HepG2 (cell line): ENCODE results near the gene ABHD1. TPM values are rescaled to one million over a fixed set of nuclear protein-coding genes. Genes with fewer than 3 reads are reported as not detected.
A peak's percentile ranks its signal among the peaks of the same experiment; 100 is the strongest.

Experiments
- AGO1 ChIP-seq: fragments of 200-400 bp; formaldehyde crosslinking; IDR thresholded peaks from 2 replicates; pipeline ENCODE4 v1.6.1; 2017; ENCODE audit warnings: mild to moderate bottlenecking, low read depth, low read length, moderate library complexity; ENCODE audit not compliant: poor library complexity, severe bottlenecking
- FOXP1 ChIP-seq, 2 experiments: fragments of 450-650 bp in 1 of 2; IDR thresholded peaks; 2 replicates each; pipeline ENCODE4 v1.6.1; 2017 to 2018; ENCODE audit warnings: antibody characterized with exemption in 1 of 2
- ISX ChIP-seq: sonication (generic); formaldehyde crosslinking; conservative IDR thresholded peaks from 2 replicates; pipeline ENCODE4 v1.5.0; 2020; ENCODE audit warnings: missing genetic modification reagents
- NAIF1 ChIP-seq: sonication (generic); formaldehyde crosslinking; IDR thresholded peaks from 2 replicates; pipeline ENCODE4 v1.5.0; 2020; ENCODE audit warnings: mild to moderate bottlenecking, missing genetic modification reagents, borderline replicate concordance
- REPIN1 ChIP-seq: sonication (generic); formaldehyde crosslinking; IDR thresholded peaks from 2 replicates; pipeline ENCODE4 v1.8.0; 2022; ENCODE audit warnings: missing genetic modification reagents, low read depth, mild to moderate bottlenecking, borderline replicate concordance
- RORA ChIP-seq: sonication (generic); formaldehyde crosslinking; IDR thresholded peaks from 2 replicates; pipeline ENCODE4 v1.5.0; 2020; ENCODE audit warnings: mild to moderate bottlenecking, missing genetic modification reagents, moderate library complexity
- TAF15 ChIP-seq: fragments of 200-400 bp; formaldehyde crosslinking; IDR thresholded peaks from one replicate; pipeline ENCODE4 v1.6.1; 2018; ENCODE audit warnings: mild to moderate bottlenecking, low read depth, low read length; ENCODE audit not compliant: poor library complexity, severe bottlenecking
- ZNF274 ChIP-seq: sonication (generic); formaldehyde crosslinking; IDR thresholded peaks from 2 replicates; pipeline ENCODE4 v1.5.1; 2020; ENCODE audit warnings: mild to moderate bottlenecking, missing genetic modification reagents
- ZNF383 ChIP-seq: sonication (generic); formaldehyde crosslinking; IDR thresholded peaks from 2 replicates; pipeline ENCODE4 v1.4.0; 2020; ENCODE audit warnings: missing genetic modification reagents, mild to moderate bottlenecking, borderline replicate concordance
- ZNF772 ChIP-seq: sonication (generic); formaldehyde crosslinking; IDR thresholded peaks from 2 replicates; pipeline ENCODE4 v1.5.0; 2020; ENCODE audit warnings: mild to moderate bottlenecking, missing genetic modification reagents
- polyA plus RNA-seq, 8 experiments: library from polyadenylated mRNA; depleted of rRNA in 3 of 8; stranded (reverse) in 7 of 8; unstranded in 1 of 8; fragments of >200 nt; fragmentation: Illumina TruSeq in 4 of 8; extraction: Trizol in 4 of 8; gene quantifications; 2 replicates each; pipeline versions ENCODE4 v1.2.1 to v1.2.3, GENCODE V29; 2011 to 2016; ENCODE audit warnings: low read depth in 4 of 8, missing spikeins in 1 of 8, mixed read lengths in 1 of 8; ENCODE audit not compliant: insufficient read depth in 1 of 8
- total RNA-seq, 5 experiments: library from RNA; depleted of rRNA; stranded (reverse); fragments of >200 nt; fragmentation: Illumina TruSeq; extraction: Trizol; gene quantifications; 2 replicates each; pipeline ENCODE4 v1.2.3, GENCODE V29; 2016; ENCODE audit warnings: low read depth in 1 of 5
- TF ChIP-seq, protein P1 (sequence below): fragments of 450-650 bp; IDR thresholded peaks from 2 replicates; pipeline ENCODE4 v1.6.1; 2017
- TF ChIP-seq, protein P2 (sequence below), 2 experiments: sonication (generic) in 1 of 2; formaldehyde crosslinking in 1 of 2; IDR thresholded peaks; 2 replicates each; pipeline versions ENCODE4 v1.5.1 to v1.6.1; 2011 to 2020; ENCODE audit warnings: borderline replicate concordance in 1 of 2, low read depth in 1 of 2, low read length in 1 of 2, mild to moderate bottlenecking in 1 of 2, missing genetic modification reagents in 1 of 2, moderate library complexity in 1 of 2
- TF ChIP-seq, protein P3 (sequence below): sonication (generic); formaldehyde crosslinking; IDR thresholded peaks from 2 replicates; pipeline ENCODE4 v1.4.0; 2020; ENCODE audit warnings: mild to moderate bottlenecking, missing genetic modification reagents
- TF ChIP-seq, protein P4 (sequence below): sonication (generic); formaldehyde crosslinking; IDR thresholded peaks from 2 replicates; pipeline ENCODE4 v1.8.0; 2022; ENCODE audit warnings: missing genetic modification reagents, low read depth, mild to moderate bottlenecking, borderline replicate concordance
- TF ChIP-seq, protein P5 (sequence below): sonication (generic); formaldehyde crosslinking; IDR thresholded peaks from 2 replicates; pipeline ENCODE4 v1.4.0; 2020; ENCODE audit warnings: mild to moderate bottlenecking, missing genetic modification reagents, borderline replicate concordance

ABHD1 gene
- total and polyA plus RNA-seq, 2 of the 13 experiments (the other 11 are each of a cell fraction or from before 2014, with no cell fraction given) = 0.04 to 0.81 TPM

DNA sequence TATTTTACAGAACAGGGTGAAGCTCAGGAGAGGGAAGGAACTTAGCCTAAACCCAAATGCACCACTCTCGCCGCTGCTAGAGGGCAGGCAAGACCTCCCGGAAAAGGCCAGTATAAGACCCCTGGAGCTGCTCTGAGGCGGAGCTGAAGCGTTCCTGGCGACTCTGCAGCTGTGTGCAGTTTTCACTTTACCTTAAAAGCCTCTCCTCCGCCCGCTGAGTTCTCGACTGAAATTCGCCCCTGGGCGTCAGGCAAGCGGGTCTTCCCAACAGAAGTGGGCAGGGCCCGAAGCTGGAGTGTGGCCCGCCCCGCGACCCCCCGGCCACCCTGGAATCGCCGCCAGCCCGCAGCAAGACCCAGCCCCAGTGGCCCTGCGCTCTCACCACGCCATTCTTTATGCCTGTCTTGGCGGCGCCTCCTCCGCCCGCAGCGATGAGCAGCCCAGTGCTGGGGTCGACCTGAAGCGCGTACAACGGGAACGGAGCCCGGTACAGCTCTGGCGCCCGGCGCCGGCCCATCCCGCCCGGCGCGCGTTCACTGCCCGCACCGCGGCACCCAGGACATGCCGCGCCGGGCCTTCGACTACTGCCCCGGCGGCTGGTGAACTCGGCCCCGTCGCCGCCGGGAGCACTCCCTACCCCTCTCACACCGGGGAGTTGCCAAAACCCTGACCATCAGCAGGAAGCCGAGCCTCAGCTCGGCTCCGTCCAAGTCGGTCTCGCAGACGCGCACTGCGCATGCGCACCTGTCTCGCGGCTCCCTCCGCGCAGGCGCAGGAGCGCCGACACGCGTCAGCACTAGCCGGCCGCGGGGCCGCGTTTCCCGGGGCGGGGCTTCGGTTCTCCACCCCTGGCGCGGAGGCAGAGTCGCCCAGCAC, 10.5 kb downstream of the ABHD1 start, which contains the start of gene PREB (continued):
- TF ChIP-seq, protein P1, sequence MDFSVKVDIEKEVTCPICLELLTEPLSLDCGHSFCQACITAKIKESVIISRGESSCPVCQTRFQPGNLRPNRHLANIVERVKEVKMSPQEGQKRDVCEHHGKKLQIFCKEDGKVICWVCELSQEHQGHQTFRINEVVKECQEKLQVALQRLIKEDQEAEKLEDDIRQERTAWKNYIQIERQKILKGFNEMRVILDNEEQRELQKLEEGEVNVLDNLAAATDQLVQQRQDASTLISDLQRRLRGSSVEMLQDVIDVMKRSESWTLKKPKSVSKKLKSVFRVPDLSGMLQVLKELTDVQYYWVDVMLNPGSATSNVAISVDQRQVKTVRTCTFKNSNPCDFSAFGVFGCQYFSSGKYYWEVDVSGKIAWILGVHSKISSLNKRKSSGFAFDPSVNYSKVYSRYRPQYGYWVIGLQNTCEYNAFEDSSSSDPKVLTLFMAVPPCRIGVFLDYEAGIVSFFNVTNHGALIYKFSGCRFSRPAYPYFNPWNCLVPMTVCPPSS = no peak
- TF ChIP-seq, protein P2, sequence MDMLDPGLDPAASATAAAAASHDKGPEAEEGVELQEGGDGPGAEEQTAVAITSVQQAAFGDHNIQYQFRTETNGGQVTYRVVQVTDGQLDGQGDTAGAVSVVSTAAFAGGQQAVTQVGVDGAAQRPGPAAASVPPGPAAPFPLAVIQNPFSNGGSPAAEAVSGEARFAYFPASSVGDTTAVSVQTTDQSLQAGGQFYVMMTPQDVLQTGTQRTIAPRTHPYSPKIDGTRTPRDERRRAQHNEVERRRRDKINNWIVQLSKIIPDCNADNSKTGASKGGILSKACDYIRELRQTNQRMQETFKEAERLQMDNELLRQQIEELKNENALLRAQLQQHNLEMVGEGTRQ (IDR thresholded peaks at IDR 0.05; ENCODE audit: low read depth, low read length) = no peak; the same call in 1 of the 2 replicates
- TF ChIP-seq, protein P2 (CRISPR knock-in tag; IDR thresholded peaks at IDR 0.05; ENCODE audit: borderline replicate concordance) = no peak
- peak; percentile 71; the same call in 1 of the 2 replicates for TF ChIP-seq ZNF383
- TF ChIP-seq, protein P3, sequence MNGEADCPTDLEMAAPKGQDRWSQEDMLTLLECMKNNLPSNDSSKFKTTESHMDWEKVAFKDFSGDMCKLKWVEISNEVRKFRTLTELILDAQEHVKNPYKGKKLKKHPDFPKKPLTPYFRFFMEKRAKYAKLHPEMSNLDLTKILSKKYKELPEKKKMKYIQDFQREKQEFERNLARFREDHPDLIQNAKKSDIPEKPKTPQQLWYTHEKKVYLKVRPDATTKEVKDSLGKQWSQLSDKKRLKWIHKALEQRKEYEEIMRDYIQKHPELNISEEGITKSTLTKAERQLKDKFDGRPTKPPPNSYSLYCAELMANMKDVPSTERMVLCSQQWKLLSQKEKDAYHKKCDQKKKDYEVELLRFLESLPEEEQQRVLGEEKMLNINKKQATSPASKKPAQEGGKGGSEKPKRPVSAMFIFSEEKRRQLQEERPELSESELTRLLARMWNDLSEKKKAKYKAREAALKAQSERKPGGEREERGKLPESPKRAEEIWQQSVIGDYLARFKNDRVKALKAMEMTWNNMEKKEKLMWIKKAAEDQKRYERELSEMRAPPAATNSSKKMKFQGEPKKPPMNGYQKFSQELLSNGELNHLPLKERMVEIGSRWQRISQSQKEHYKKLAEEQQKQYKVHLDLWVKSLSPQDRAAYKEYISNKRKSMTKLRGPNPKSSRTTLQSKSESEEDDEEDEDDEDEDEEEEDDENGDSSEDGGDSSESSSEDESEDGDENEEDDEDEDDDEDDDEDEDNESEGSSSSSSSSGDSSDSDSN (CRISPR knock-in tag) = peak; percentile 69
- TF ChIP-seq TAF15 = no peak
- 0 out of 2 replicates have a peak, but pooled peaks have one; percentile 21 for TF ChIP-seq ZNF274 (CRISPR knock-in tag)
- TF ChIP-seq FOXP1 (IDR thresholded peaks at IDR 0.05) = no peak
- 0 out of 2 replicates have a peak, but pooled peaks have one; percentile 13 for TF ChIP-seq FOXP1 (CRISPR knock-in tag; IDR thresholded peaks at IDR 0.05)
- TF ChIP-seq AGO1 = peak; percentile 38
- TF ChIP-seq ISX (CRISPR knock-in tag) = no peak
- no peak for TF ChIP-seq RORA (CRISPR knock-in tag)
- TF ChIP-seq, protein P4, sequence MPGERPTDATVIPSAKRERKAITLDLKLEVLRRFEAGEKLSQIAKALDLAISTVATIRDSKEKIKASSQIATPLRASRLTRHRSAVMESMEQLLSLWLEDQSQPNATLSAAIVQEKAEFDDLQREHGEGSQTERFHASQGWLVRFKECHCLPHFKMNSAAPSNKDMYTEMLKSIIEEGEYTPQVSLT (CRISPR knock-in tag) = no peak
- no peak; the same call in 1 of the 2 replicates for TF ChIP-seq ZNF772
- TF ChIP-seq REPIN1 (CRISPR knock-in tag) = no peak
- no peak for TF ChIP-seq NAIF1
- TF ChIP-seq, protein P5, sequence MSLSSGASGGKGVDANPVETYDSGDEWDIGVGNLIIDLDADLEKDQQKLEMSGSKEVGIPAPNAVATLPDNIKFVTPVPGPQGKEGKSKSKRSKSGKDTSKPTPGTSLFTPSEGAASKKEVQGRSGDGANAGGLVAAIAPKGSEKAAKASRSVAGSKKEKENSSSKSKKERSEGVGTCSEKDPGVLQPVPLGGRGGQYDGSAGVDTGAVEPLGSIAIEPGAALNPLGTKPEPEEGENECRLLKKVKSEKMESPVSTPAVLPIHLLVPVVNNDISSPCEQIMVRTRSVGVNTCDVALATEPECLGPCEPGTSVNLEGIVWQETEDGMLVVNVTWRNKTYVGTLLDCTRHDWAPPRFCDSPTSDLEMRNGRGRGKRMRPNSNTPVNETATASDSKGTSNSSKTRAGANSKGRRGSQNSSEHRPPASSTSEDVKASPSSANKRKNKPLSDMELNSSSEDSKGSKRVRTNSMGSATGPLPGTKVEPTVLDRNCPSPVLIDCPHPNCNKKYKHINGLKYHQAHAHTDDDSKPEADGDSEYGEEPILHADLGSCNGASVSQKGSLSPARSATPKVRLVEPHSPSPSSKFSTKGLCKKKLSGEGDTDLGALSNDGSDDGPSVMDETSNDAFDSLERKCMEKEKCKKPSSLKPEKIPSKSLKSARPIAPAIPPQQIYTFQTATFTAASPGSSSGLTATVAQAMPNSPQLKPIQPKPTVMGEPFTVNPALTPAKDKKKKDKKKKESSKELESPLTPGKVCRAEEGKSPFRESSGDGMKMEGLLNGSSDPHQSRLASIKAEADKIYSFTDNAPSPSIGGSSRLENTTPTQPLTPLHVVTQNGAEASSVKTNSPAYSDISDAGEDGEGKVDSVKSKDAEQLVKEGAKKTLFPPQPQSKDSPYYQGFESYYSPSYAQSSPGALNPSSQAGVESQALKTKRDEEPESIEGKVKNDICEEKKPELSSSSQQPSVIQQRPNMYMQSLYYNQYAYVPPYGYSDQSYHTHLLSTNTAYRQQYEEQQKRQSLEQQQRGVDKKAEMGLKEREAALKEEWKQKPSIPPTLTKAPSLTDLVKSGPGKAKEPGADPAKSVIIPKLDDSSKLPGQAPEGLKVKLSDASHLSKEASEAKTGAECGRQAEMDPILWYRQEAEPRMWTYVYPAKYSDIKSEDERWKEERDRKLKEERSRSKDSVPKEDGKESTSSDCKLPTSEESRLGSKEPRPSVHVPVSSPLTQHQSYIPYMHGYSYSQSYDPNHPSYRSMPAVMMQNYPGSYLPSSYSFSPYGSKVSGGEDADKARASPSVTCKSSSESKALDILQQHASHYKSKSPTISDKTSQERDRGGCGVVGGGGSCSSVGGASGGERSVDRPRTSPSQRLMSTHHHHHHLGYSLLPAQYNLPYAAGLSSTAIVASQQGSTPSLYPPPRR = no peak; the same call in 1 of the 2 replicates
